Body of pancreas (tissue), 4 donors: Measurements from ENCODE around the gene TTC9B.

ENCODE experiments used
- CTCF ChIP-seq, 7 experiments: fragments of 450-650 bp in 4 of 7; fragments of 200-600 bp in 3 of 7; sonication (generic) in 3 of 7; IDR thresholded peaks; one replicate each; pipeline ENCODE4 v1.5.1; 2016 to 2019; ENCODE audit warnings: antibody characterized with exemption in 7 of 7
- POLR2A ChIP-seq, 3 donors: fragments of 450-650 bp; IDR thresholded peaks; one replicate each; pipeline ENCODE4 v1.6.1; 2016; ENCODE audit warnings: antibody characterized with exemption in 3 of 3, mild to moderate bottlenecking in 2 of 3

- no peak for TF ChIP-seq CTCF (IDR thresholded peaks at IDR 0.05)
- no peak for TF ChIP-seq POLR2A (IDR thresholded peaks at IDR 0.05)
Observed at GRCh38 chr19:40231544-40232424, 13.6 kb upstream of the TTC9B start.
